Measurements from ENCODE around the gene MAP4K2.

MAP4K2 gene

GRCh38 chr11:64832467-64833197 lies 29.6 kb upstream of the MAP4K2 start:
- DNase-seq (ENCODE audit: extremely low read depth, low read depth): no peak
- no peak overlapping the region for H3K4me3 ChIP-seq (replicated peaks; ENCODE audit: low read depth, low read length)
- no peak for TF ChIP-seq CTCF (IDR thresholded peaks at IDR 0.05; ENCODE audit: low read depth, low read length, missing control alignments)

GRCh38 chr11:64831411-64831891 lies 28.4 kb upstream of the MAP4K2 start:
- no peak for DNase-seq (ENCODE audit: extremely low read depth, low read depth)
- TF ChIP-seq CTCF (IDR thresholded peaks at IDR 0.05; ENCODE audit: low read depth, low read length, missing control alignments): no peak
- no peak overlapping the region for H3K4me3 ChIP-seq (replicated peaks; ENCODE audit: low read depth, low read length)

DNA sequence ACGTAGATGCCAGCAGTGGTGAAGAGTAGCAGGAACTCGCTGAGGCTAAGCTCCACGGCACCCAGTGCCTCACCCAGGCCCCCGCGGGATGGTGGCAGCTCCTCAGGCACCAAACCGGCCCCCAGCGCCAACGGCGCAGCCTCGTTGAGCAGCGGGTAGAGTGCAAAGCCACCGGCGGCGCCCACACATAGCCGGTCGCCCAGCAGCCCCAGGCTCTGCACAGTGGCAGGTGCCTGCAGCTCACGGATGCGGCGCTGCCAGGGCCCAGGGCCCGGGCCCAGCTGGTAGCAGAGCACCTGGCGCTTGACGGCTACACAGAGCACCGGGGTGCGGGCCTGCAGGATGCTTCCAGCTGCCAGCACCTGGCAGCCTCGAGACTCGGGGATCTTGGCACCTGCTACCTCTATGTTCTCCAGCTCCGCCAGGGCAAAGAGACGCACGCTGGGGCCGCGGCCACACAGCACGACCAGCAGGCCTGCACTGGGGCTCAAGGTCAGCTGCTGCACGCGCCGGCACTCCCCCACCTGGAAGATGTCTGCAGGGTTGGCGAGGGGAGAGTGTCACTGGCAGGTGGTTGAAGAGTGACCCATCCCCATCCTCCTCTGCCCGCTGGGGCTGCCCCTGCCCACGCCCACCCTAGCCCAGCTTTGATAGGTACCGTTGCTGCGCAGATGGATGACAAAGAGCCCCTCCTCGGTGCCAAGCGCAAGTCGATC lies 26.7 kb upstream of the MAP4K2 start:
- no peak for DNase-seq (ENCODE audit: extremely low read depth, low read depth)
- no peak for TF ChIP-seq CTCF (IDR thresholded peaks at IDR 0.05; ENCODE audit: low read depth, low read length, missing control alignments)
- H3K4me3 ChIP-seq (replicated peaks; ENCODE audit: low read depth, low read length): no peak overlapping the region

- H3K4me3 ChIP-seq (replicated peaks; ENCODE audit: low read depth, low read length): no peak overlapping the region
- no peak for TF ChIP-seq CTCF (IDR thresholded peaks at IDR 0.05; ENCODE audit: low read depth, low read length, missing control alignments)
- DNase-seq (ENCODE audit: extremely low read depth, low read depth): no peak
These were observed 24.4 kb upstream of the MAP4K2 start for GRCh38 chr11:64827451-64827839.

DNA sequence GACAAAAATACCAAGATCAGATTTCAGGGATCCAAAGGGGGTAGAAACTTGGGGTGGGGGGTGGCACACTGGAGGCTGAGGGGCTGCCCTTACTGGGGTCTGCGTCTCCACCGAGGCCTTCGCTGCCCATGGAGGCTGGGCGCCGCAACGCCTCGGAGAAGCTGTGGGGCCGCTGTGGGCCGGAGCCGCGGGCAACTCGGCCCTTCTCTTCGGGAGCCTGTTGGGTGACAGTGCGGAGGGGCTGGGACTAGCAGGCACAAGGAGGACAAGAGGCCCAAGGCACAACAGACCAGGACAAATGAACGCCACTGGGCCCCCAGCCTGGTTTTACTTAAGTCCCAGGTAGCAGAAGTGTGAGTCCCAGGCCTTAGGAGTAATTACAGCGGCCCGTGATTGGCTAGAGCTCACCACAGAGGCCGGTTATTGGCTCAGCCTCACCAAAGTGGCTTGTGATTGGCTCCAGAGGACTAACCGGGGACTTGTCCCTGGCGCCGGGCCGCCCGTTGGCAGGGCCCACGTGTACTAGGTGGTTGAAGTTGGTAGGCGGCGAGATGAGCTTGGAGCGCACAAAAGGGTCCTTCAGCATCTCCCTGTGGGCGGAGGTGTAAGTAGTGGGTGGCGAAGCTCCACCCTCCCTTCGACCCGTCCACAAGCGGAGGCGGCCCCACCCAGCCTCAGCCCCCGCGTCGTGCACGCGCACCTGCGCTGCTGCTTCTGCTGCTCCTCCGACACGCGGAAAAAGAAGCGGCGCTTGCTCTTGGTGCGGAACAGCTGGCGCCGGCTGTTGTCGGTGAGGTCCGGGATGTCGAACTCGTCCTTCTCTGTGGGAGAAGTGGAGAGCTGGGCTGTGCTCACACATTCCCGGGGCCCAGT lies 23.8 kb upstream of the MAP4K2 start:
- no peak overlapping the region for H3K4me3 ChIP-seq (replicated peaks; ENCODE audit: low read depth, low read length)
- no peak for TF ChIP-seq CTCF (IDR thresholded peaks at IDR 0.05; ENCODE audit: low read depth, low read length, missing control alignments)
- no peak for DNase-seq (ENCODE audit: extremely low read depth, low read depth)

- H3K4me3 ChIP-seq (replicated peaks; ENCODE audit: low read depth, low read length): no peak overlapping the region
- TF ChIP-seq CTCF (IDR thresholded peaks at IDR 0.05; ENCODE audit: low read depth, low read length, missing control alignments): no peak
- DNase-seq (ENCODE audit: extremely low read depth, low read depth): no peak
These were observed 23.0 kb upstream of the MAP4K2 start for GRCh38 chr11:64826062-64826461.
